Body of pancreas (tissue), 4 donors: ENCODE results near the gene VWA2. TPM values are rescaled to one million over a fixed set of nuclear protein-coding genes. Genes with fewer than 3 reads are reported as not detected.

ENCODE experiments used
- ATAC-seq: fragments of 150-250 bp; one replicate; pipeline ENCODE4 v1.9.1; 2016
- DNase-seq, 4 donors: peaks; one replicate each; pipeline ENCODE4 v3.0.0-alpha.2; 2019
- H3K27ac ChIP-seq, 4 donors: fragments of 200-600 bp; sonication (generic); 1 replicate in 3 of 4; 2 replicates in 1 of 4; pipeline versions ENCODE4 v1.5.1 to v1.6.1; 2016 to 2019; ENCODE audit warnings: mild to moderate bottlenecking in 1 of 4, mixed read lengths in 1 of 4, moderate library complexity in 1 of 4
- H3K27me3 ChIP-seq, 2 donors: fragments of 200-600 bp; sonication (generic); one replicate each; pipeline ENCODE4 v1.6.0; 2016; ENCODE audit warnings: mild to moderate bottlenecking in 1 of 2
- H3K36me3 ChIP-seq, 2 donors: fragments of 200-600 bp; sonication (generic); replicated peaks in 1 of 2; 2 replicates each; pipeline ENCODE4 v1.5.1; 2016; ENCODE audit warnings: low read depth in 2 of 2; ENCODE audit not compliant: insufficient read depth in 1 of 2
- H3K4me1 ChIP-seq: fragments of 200-600 bp; sonication (generic); one replicate; pipeline ENCODE4 v1.6.0; 2016
- H3K4me3 ChIP-seq, 2 donors: fragments of 200-600 bp; sonication (generic); 1 replicate in 1 of 2; 2 replicates in 1 of 2; pipeline ENCODE4 v1.5.1; 2016 to 2019
- H3K9me3 ChIP-seq, 3 donors: fragments of 200-600 bp; sonication (generic); 1 replicate in 2 of 3; 2 replicates in 1 of 3; pipeline ENCODE4 v1.5.1; 2016
- POLR2A ChIP-seq, 3 donors: fragments of 450-650 bp; IDR thresholded peaks; one replicate each; pipeline ENCODE4 v1.6.1; 2016; ENCODE audit warnings: antibody characterized with exemption in 3 of 3, mild to moderate bottlenecking in 2 of 3
- WGBS, 2 donors: methylation state at CpG; one replicate each; pipeline ENCODE4 v1.1.5; 2017; 5-methylcytosine and 5-hydroxymethylcytosine counted together
- intact Hi-C: fragments of 100-400 bp; cut with DNase I; formaldehyde crosslinking; loops from one replicate; pipeline ENCODE4 v1.15.1; 2023
- total RNA-seq, 2 donors: library from RNA; depleted of rRNA; stranded (reverse); fragments of >200 nt; gene quantifications; one replicate each; pipeline ENCODE4 v1.1.0, GENCODE V29; 2016
- TF ChIP-seq, protein P1 (sequence below), 7 experiments: fragments of 450-650 bp in 4 of 7; fragments of 200-600 bp in 3 of 7; sonication (generic) in 3 of 7; IDR thresholded peaks; one replicate each; pipeline ENCODE4 v1.5.1; 2016 to 2019; ENCODE audit warnings: antibody characterized with exemption in 7 of 7

The VWA2 gene
- total RNA-seq, 2 donors from 2014 or later, result 10.5 to 15.3 TPM

DNA sequence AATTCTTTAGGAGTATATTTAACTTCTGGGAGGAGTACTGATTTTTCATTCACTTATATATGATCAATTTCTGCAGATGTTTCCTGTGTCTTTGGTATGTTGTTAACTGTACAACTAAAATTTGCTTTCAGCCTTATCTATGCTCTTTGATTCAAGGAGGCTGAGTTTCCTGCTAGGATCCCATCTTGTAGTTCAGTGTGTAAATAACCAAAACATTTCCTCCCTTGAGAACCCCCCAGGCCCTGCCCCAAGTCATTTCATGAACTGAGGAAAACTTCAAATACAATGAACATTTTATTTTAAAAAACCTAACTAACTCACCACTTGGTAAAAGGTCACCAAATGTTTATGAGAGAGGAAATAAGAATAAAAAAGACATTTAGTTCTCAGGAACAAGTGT, 55.5 kb downstream of the VWA2 start:
- H3K27ac ChIP-seq, result no peak overlapping the region
- DNase-seq (no peak), ATAC-seq (no peak)
- intact Hi-C loops, result no loop called here
- no peaks in the 10 kb centered on the region for H3K4me1 ChIP-seq
- H3K9me3 ChIP-seq, result peaks cover 0 to 9% (median 0%) of the 10 kb centered on the region in 3 donors
- no peaks in the 10 kb centered on the region for H3K27me3 ChIP-seq
- H3K36me3 ChIP-seq, result peaks cover 0 to 11% of the 10 kb centered on the region in 2 donors
- no peak for TF ChIP-seq POLR2A (IDR thresholded peaks at IDR 0.05)
- TF ChIP-seq, protein P1, sequence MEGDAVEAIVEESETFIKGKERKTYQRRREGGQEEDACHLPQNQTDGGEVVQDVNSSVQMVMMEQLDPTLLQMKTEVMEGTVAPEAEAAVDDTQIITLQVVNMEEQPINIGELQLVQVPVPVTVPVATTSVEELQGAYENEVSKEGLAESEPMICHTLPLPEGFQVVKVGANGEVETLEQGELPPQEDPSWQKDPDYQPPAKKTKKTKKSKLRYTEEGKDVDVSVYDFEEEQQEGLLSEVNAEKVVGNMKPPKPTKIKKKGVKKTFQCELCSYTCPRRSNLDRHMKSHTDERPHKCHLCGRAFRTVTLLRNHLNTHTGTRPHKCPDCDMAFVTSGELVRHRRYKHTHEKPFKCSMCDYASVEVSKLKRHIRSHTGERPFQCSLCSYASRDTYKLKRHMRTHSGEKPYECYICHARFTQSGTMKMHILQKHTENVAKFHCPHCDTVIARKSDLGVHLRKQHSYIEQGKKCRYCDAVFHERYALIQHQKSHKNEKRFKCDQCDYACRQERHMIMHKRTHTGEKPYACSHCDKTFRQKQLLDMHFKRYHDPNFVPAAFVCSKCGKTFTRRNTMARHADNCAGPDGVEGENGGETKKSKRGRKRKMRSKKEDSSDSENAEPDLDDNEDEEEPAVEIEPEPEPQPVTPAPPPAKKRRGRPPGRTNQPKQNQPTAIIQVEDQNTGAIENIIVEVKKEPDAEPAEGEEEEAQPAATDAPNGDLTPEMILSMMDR (IDR thresholded peaks at IDR 0.05), result no peak
- H3K4me3 ChIP-seq, result no peak overlapping the region

DNA sequence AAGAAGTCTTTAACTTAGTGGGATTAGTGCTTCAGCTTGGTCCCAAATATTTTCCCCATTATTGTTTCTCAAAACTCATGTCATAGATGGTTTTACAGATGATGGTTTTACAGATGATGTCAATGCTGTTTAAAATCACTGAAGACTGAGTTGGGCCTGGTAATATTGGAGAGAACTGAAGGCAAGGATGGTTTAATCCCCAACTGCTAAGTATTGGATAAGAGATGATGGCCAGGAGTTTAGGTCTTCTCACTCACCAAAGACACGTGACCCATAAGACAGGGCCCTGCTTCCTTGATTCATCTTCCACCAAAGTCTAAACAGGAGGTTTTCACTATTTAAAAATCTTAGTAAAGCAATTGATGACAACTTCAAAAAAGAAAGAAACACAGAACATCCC, 56.3 kb downstream of the VWA2 start:
- intact Hi-C loops, result no loop called here
- no peaks in the 10 kb centered on the region for H3K4me1 ChIP-seq
- H3K27ac ChIP-seq, result no peak overlapping the region
- H3K4me3 ChIP-seq, result no peak overlapping the region
- TF ChIP-seq, protein P1 (IDR thresholded peaks at IDR 0.05), result no peak
- no peak for TF ChIP-seq POLR2A (IDR thresholded peaks at IDR 0.05)
- DNase-seq (no peak), ATAC-seq (no peak)
- peaks cover 0 to 11% of the 10 kb centered on the region in 2 donors for H3K36me3 ChIP-seq
- no peaks in the 10 kb centered on the region for H3K27me3 ChIP-seq
- H3K9me3 ChIP-seq, result peaks cover 0 to 9% (median 0%) of the 10 kb centered on the region in 3 donors
- WGBS, 2 donors, result 0% methylated on average over 1 of the region's 1 CpG

DNA sequence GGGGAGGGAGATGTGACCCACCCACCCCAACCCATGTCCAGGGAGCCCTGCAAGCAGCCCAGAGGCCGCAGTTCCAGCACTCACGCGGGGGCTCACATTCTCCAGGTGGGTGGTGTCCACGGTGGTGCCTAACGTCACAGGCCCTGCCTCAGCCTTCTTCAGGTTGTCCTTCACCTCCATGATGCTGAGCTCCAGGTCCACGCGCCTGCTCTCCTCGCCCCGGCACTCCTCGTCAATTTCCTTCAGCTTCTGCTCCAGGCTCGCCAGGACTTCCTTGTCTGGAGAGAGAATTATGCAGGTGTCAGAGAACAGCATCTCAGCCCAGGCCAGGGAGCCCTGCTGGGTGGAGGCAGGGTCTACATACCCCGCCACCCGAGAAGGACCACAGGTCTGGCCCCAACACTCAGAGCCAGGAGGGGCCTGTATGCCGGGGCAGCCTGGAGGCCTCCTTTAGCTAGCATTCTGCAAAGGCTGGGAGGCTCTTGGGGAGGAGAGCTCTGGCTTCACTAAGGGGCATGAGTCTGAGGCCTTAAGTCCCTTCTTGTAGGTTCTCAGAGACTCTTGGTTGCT, 58.2 kb downstream of the VWA2 start:
- Histone ChIP-seq H3K4me3 (no peak overlapping the region), H3K9me3 (peaks cover 0 to 9% (median 0%) of the 10 kb centered on the region in 3 donors), H3K4me1 (no peaks in the 10 kb centered on the region), H3K27me3 (no peaks in the 10 kb centered on the region), H3K27ac (no peak overlapping the region), H3K36me3 (peaks cover 0 to 11% of the 10 kb centered on the region in 2 donors)
- DNase-seq (no peak), ATAC-seq (no peak)
- intact Hi-C loops, result no loop called here
- no peak for TF ChIP-seq POLR2A (IDR thresholded peaks at IDR 0.05)
- TF ChIP-seq, protein P1 (IDR thresholded peaks at IDR 0.05), result no peak
- 94 to 95% methylated on average over 10 to 11 of the region's 14 CpGs for WGBS, 2 donors

DNA sequence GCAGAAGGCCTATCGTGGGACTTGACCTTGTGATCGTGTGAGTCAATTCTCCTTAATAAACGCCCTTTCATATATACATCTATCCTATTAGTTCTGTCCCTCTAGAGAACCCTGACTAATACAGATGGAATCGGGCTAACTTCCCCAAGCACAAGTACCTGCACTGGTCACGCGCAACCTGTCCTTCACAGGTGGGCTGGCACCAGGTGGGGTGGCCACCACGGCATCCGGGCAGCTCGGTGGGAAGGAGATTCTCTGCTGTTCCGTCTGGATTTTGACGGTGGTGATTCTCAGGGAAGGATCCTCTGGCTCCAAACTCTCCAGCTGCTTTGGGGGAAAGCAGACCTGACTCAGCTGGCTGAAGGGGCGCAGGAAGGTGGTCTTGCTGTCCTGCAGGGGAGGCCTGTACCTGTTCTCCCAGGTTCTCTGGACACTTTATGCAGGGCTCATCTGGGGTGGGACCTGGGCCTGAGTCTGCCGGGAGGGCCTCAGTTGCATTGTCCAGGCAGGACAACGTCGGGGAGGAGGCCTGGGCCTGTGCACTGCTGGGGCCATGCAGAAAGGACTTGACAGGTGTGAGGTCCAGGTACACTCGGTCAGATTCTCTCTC, 61.1 kb downstream of the VWA2 start:
- WGBS, 2 donors, result 79 to 90% methylated on average over 5 to 16 of the region's 16 CpGs

More for the DNA sequence above, 61.1 kb downstream of the VWA2 start:
- Histone ChIP-seq H3K4me1 (peaks cover 10% of the 10 kb centered on the region), H3K4me3 (no peak overlapping the region), H3K36me3 (peaks cover 0 to 11% of the 10 kb centered on the region in 2 donors), H3K9me3 (peaks cover 0 to 9% (median 0%) of the 10 kb centered on the region in 3 donors), H3K27ac (no peak overlapping the region), H3K27me3 (no peaks in the 10 kb centered on the region)
- no peak for DNase-seq
- no peak for ATAC-seq
- intact Hi-C loops, result loop anchor here (10.0 kb wide), 2 partner anchors 245 to 485 kb away; no protein-coding TSS in a partner anchor
- no peak for TF ChIP-seq POLR2A (IDR thresholded peaks at IDR 0.05)
- TF ChIP-seq, protein P1 (IDR thresholded peaks at IDR 0.05), result no peak
